Mammary epithelial cell (primary cell): ENCODE data around the gene COLEC12.

Experiments
- EZH2 ChIP-seq: IDR thresholded peaks from 2 replicates; pipeline ENCODE4 v1.6.1; 2012; ENCODE audit warnings: low read length, inconsistent platforms, borderline replicate concordance
- TF ChIP-seq, protein P1 (sequence below), 2 donors: IDR thresholded peaks in 1 of 2; conservative IDR thresholded peaks in 1 of 2; 2 replicates each; pipeline ENCODE4 v1.5.1; 2011 to 2012; ENCODE audit warnings: inconsistent platforms in 2 of 2, low read length in 2 of 2, mild to moderate bottlenecking in 2 of 2, control low read depth in 1 of 2, low read depth in 1 of 2; ENCODE audit not compliant: insufficient read depth in 1 of 2; ENCODE audit errors: extremely low read depth in 1 of 2

DNA sequence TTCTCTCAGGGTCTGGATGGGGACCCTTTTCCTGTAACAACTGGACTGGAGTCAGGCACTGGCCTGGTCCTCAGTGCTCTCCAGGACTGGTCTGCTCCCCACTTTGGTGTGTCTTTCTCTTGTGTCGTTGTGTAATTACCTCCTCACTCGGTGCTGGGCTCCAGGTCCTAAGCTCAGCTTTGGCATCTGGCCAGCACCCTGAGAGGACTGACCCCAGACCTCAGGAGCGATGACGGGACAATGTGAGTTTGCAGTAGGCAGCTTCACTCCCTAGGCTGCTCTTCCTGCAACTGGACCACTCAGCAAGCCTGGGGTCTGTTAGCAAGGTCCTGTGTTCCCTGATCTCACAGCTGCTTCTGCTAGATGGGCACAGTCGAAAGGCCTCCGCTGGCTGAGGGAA is 93.8 kb downstream of the COLEC12 start:
- TF ChIP-seq, protein P1, sequence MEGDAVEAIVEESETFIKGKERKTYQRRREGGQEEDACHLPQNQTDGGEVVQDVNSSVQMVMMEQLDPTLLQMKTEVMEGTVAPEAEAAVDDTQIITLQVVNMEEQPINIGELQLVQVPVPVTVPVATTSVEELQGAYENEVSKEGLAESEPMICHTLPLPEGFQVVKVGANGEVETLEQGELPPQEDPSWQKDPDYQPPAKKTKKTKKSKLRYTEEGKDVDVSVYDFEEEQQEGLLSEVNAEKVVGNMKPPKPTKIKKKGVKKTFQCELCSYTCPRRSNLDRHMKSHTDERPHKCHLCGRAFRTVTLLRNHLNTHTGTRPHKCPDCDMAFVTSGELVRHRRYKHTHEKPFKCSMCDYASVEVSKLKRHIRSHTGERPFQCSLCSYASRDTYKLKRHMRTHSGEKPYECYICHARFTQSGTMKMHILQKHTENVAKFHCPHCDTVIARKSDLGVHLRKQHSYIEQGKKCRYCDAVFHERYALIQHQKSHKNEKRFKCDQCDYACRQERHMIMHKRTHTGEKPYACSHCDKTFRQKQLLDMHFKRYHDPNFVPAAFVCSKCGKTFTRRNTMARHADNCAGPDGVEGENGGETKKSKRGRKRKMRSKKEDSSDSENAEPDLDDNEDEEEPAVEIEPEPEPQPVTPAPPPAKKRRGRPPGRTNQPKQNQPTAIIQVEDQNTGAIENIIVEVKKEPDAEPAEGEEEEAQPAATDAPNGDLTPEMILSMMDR (conservative IDR thresholded peaks at IDR 0.05 in 1 of 2, IDR thresholded peaks at IDR 0.05 in 1 of 2; ENCODE audit: extremely low read depth in 1 of 2, insufficient read depth in 1 of 2, low read depth in 1 of 2, low read length in 2 of 2): no peak
- no peak for TF ChIP-seq EZH2
